ENCODE data around the gene CCBE1. TPM values are rescaled to one million over a fixed set of nuclear protein-coding genes. Genes with fewer than 3 reads are reported as not detected.

The CCBE1 gene
- total RNA-seq, 1 donor from 2014 or later: 4.1 TPM

GRCh38 chr18:59420244-59420643 lies 277.0 kb downstream of the CCBE1 start:
- H2AFZ ChIP-seq (ENCODE audit: low read depth, low read length): no peak overlapping the region
- H3K4me3 Mint-ChIP-seq (ENCODE audit: unreplicated experiment): no peak overlapping the region
- H4K20me1 ChIP-seq (ENCODE audit: insufficient read depth, low read length): no peaks in the 10 kb centered on the region
- H3K36me3 Mint-ChIP-seq (ENCODE audit: low read depth, unreplicated experiment): no peaks in the 10 kb centered on the region
- H3K9ac ChIP-seq (ENCODE audit: low read length): no peak overlapping the region
- no peak for DNase-seq (ENCODE audit: low read depth)
- no peak overlapping the region for H3K4me3 ChIP-seq (ENCODE audit: insufficient read depth, low read depth, low read length)
- no peak overlapping the region for H3K27ac ChIP-seq (ENCODE audit: low read depth, low read length)
- no peaks in the 10 kb centered on the region for H3K4me1 Mint-ChIP-seq (ENCODE audit: low read depth, unreplicated experiment)
- TF ChIP-seq CTCF (IDR thresholded peaks at IDR 0.05; ENCODE audit: insufficient read depth, low read depth, low read length) (no peak), EZH2 (IDR thresholded peaks at IDR 0.05; ENCODE audit: insufficient read depth, low read length) (no peak)
- no peaks in the 10 kb centered on the region for H3K79me2 ChIP-seq (ENCODE audit: insufficient read depth, low read length)
- FAIRE-seq: no peak
- peaks cover 9% of the 10 kb centered on the region for H3K27me3 Mint-ChIP-seq (ENCODE audit: low read depth, unreplicated experiment)
- H3K9me3 ChIP-seq (ENCODE audit: insufficient read depth, low read depth, low read length): no peaks in the 10 kb centered on the region
- H3K9me3 Mint-ChIP-seq (ENCODE audit: unreplicated experiment): no peaks in the 10 kb centered on the region
- no peak overlapping the region for H3K27ac Mint-ChIP-seq (ENCODE audit: unreplicated experiment)
- H3K4me1 ChIP-seq (ENCODE audit: insufficient read depth, low read length): no peaks in the 10 kb centered on the region
- H3K4me2 ChIP-seq (ENCODE audit: low read length): no peak overlapping the region
- H3K27me3 ChIP-seq (ENCODE audit: insufficient read depth, low read length): peaks cover 19% of the 10 kb centered on the region
- H3K36me3 ChIP-seq (ENCODE audit: insufficient read depth, low read length): no peaks in the 10 kb centered on the region

GRCh38 chr18:59419386-59419785 lies 277.8 kb downstream of the CCBE1 start:
- Histone ChIP-seq H3K4me3 (ENCODE audit: insufficient read depth, low read depth, low read length) (no peak overlapping the region), H3K9me3 (ENCODE audit: insufficient read depth, low read depth, low read length) (no peaks in the 10 kb centered on the region), H3K27ac (ENCODE audit: low read depth, low read length) (no peak overlapping the region), H4K20me1 (ENCODE audit: insufficient read depth, low read length) (no peaks in the 10 kb centered on the region), H3K9ac (ENCODE audit: low read length) (no peak overlapping the region), H3K4me1 (ENCODE audit: insufficient read depth, low read length) (no peaks in the 10 kb centered on the region), H3K79me2 (ENCODE audit: insufficient read depth, low read length) (no peaks in the 10 kb centered on the region), H2AFZ (ENCODE audit: low read depth, low read length) (no peak overlapping the region), H3K4me2 (ENCODE audit: low read length) (no peak overlapping the region), H3K27me3 (ENCODE audit: insufficient read depth, low read length) (peaks cover 19% of the 10 kb centered on the region), H3K36me3 (ENCODE audit: insufficient read depth, low read length) (no peaks in the 10 kb centered on the region)
- DNase-seq (ENCODE audit: low read depth): no peak
- Mint-ChIP-seq H3K9me3 (ENCODE audit: unreplicated experiment) (no peaks in the 10 kb centered on the region), H3K27me3 (ENCODE audit: low read depth, unreplicated experiment) (peaks cover 9% of the 10 kb centered on the region), H3K27ac (ENCODE audit: unreplicated experiment) (no peak overlapping the region), H3K36me3 (ENCODE audit: low read depth, unreplicated experiment) (no peaks in the 10 kb centered on the region), H3K4me3 (ENCODE audit: unreplicated experiment) (no peak overlapping the region), H3K4me1 (ENCODE audit: low read depth, unreplicated experiment) (no peaks in the 10 kb centered on the region)
- no peak for TF ChIP-seq EZH2 (IDR thresholded peaks at IDR 0.05; ENCODE audit: insufficient read depth, low read length)
- no peak for TF ChIP-seq CTCF (IDR thresholded peaks at IDR 0.05; ENCODE audit: insufficient read depth, low read depth, low read length)
- FAIRE-seq: no peak

- no peaks in the 10 kb centered on the region for H3K36me3 ChIP-seq (ENCODE audit: insufficient read depth, low read length)
- H3K79me2 ChIP-seq (ENCODE audit: insufficient read depth, low read length): no peaks in the 10 kb centered on the region
- H2AFZ ChIP-seq (ENCODE audit: low read depth, low read length): no peak overlapping the region
- no peak overlapping the region for H3K27ac ChIP-seq (ENCODE audit: low read depth, low read length)
- H3K36me3 Mint-ChIP-seq (ENCODE audit: low read depth, unreplicated experiment): no peaks in the 10 kb centered on the region
- no peaks in the 10 kb centered on the region for H3K9me3 ChIP-seq (ENCODE audit: insufficient read depth, low read depth, low read length)
- H3K27me3 ChIP-seq (ENCODE audit: insufficient read depth, low read length): peaks cover 10% of the 10 kb centered on the region
- no peak overlapping the region for H3K9ac ChIP-seq (ENCODE audit: low read length)
- no peak overlapping the region for H3K4me3 ChIP-seq (ENCODE audit: insufficient read depth, low read depth, low read length)
- H3K4me3 Mint-ChIP-seq (ENCODE audit: unreplicated experiment): no peak overlapping the region
- H3K4me1 ChIP-seq (ENCODE audit: insufficient read depth, low read length): no peaks in the 10 kb centered on the region
- DNase-seq (ENCODE audit: low read depth): no peak
- no peak overlapping the region for H3K27ac Mint-ChIP-seq (ENCODE audit: unreplicated experiment)
- no peaks in the 10 kb centered on the region for H4K20me1 ChIP-seq (ENCODE audit: insufficient read depth, low read length)
- TF ChIP-seq CTCF (IDR thresholded peaks at IDR 0.05; ENCODE audit: insufficient read depth, low read depth, low read length): no peak
- TF ChIP-seq EZH2 (IDR thresholded peaks at IDR 0.05; ENCODE audit: insufficient read depth, low read length): no peak
- H3K4me1 Mint-ChIP-seq (ENCODE audit: low read depth, unreplicated experiment): no peaks in the 10 kb centered on the region
- FAIRE-seq: no peak
- H3K9me3 Mint-ChIP-seq (ENCODE audit: unreplicated experiment): no peaks in the 10 kb centered on the region
- H3K27me3 Mint-ChIP-seq (ENCODE audit: low read depth, unreplicated experiment): peaks cover 6% of the 10 kb centered on the region
- no peak overlapping the region for H3K4me2 ChIP-seq (ENCODE audit: low read length)
Measured at GRCh38 chr18:59416818-59417217, 280.4 kb downstream of the CCBE1 start.
